ENCODE data around the gene SLC16A7.

The SLC16A7 gene

DNA sequence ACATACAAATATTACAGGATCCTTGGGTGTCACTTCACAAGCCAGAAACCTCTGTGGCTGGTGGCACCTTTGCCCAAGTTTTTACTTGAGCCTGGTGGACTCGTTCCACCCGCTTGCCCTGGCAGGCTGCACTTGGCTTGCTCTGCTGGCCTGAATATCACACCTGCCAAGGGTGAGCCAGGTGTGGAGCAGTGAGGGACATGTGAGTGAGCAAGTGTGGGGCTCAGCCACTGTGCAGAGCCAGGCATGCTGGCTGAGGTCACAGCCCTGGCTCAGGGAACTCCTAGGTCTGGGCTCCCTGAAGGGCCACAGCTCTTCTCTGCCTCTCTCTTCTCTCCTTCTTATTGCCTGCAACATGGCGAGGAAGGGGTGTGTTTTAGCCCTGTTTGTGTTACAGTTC is 82.0 kb downstream of the SLC16A7 start:
- DNase-seq, result no peak

DNA sequence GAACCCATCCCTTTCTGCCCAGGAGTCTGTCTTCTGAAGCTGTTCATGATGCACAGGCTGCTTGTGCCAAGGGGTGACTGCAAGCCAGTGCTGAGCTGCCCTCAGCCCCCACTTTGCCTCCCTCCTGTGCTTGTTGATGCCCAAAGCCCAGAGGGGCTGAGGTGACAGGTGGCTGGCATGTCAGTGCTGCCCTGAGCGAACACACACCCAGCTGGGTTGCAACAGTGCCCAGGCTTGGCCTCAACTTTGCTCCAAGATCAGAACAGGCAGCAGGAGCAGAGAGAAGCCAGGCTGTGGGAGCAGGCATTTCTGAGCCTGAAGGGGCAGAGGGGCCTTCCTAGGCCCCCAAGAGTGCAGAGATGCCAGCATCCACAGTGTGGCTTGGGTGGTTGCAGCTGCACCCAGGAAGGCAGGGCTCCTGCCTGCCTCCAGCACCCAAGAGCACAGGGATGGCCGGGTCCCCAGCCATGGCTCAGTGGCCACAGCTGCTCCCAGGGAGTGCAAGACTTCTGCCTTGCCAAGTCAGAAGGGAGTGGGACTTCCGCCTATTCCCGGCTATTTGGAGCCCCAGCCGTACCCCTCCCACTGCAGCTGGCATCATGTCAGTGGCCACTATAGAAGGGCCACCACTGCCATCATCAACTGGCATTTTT is 83.1 kb downstream of the SLC16A7 start:
- DNase-seq, result no peak

DNA sequence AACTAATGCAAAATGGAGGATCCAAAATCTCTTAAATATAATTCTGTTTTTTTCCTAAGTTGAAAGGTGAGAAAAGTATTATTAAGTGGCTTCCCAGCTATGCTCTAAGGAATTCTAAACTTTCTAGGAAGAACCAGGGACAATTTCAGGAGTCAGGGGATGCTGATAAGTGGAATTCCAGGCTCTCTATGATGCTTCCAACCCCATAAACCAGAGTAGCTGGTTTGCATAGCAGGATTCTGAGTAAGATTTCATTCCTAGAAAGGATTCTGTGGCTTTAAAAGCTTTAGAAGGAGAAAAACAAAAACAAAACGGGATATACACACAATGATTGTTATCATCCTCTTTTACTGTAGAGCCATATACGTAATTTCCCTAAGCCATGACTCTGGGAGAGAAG is 93.9 kb downstream of the SLC16A7 start:
- no peak for DNase-seq

DNA sequence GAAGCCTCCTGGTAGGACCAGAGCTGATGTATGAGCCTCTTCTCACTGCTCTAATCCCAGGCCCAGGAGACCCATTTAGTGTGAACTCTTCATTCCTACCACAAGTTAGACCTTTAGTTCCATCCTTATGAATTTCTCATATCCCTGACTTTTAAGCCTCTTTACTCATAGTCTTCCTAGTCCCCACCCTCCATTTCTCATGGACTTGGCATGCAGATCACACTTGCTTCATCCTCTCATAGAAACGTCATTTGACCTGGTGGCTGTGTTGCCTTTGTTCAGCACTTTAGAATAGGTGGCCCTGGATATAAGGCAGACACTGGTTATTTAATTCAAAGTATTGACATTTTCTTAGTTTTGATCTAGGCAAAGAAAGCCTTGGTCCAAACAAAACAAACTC is 99.5 kb downstream of the SLC16A7 start:
- no peak for DNase-seq

DNA sequence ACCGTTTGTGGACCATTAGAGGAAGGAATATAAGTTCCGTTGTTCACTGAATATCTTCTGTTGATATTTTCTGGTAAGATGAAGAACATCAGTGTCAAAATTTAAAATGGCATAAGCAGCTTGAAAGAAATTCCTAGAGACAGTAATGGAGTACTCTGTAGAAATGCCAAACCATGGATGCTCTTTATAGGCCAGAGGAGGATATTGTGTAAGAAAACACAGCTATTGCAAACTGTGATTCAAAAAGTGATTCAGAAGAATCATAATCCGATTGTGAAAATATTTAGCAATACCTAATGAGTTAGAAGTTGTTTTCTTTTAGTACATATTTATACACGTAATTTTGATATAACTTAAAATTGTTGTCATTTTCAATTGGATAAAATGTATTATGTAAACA is 102.8 kb downstream of the SLC16A7 start:
- no peak for DNase-seq

DNA sequence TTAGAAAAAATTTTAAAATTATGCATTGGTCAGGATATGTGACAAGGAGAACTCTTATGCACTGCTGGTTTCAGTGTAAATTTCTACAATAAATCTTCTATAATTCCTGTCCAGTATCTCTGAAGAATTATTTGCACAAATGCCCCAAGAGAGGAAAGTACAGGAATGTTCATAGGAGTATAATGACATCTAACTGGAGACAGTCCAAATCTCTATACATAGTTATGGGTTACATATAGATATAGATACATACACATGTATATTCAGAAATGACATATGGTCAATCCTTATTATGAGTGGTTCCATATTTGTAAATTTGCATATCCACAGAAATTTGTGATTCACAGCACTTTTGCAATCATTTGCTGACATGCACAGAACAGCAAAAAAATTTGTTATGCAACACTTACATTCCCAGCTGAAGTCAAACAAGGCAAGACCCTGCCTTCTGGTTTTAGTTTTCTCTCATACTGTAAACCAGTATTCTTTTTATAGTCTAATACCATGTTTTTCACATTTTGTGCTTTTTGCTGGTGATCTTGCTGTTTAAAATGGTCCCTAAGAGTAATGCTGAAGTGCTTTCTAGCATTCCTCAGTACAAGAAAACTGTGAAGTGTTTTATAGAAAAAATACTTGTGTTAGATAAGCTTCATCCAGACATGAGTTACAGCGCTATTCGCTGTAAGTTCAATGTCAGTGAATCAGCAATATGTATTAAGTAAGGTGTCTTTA is 103.8 kb downstream of the SLC16A7 start:
- no peak for DNase-seq

DNA sequence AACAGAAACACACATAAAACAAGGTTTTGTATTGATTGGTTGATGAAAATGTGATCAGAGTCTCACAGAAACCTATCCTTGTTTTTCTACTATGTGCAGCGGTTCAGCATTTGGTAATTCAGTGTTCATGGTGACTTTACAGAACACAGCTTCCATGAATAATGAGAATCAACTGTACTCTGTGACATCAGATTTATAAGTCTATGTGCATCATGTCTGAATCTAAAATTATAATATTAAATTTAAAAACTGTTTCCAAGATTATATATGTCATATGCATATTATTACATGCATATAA is 104.3 kb downstream of the SLC16A7 start:
- DNase-seq, result no peak

DNA sequence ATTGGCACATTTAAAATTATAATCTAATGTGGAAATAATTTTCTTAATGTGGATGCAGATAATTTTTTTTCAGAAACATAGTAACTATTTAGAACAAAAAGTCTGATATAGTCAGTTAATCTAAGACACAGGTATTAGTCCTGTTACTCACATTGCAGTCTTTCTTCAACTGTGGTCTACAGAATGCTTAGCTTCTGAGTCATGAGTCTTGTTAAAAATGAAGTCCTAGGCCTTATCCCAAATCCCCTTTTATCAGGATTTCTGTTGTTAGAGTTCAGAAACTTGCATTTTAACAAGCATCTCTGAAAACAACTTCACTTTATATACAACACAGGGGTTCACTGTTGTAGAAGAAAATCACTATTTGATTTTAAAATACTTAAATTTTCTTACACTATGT is 112.2 kb downstream of the SLC16A7 start:
- DNase-seq, result no peak

DNA sequence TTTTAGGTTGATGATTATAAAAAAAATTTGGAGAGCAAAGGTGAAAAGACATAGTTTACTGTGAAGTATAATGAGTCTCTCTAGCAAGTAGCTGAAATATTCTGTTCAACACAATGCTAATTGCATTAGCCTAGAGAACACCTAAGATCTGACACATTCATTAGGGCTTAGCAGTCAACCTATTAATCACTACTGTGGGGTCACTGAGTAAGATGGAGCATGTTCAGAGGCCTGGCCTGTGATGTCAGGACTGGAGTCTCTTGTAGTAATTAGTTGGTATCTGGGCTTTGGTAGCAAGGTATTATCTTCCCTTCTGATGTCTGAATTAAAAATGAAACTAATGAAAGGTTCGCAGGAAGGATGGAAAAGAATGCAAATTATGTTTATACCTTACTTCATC is 112.7 kb downstream of the SLC16A7 start:
- no peak for DNase-seq

DNA sequence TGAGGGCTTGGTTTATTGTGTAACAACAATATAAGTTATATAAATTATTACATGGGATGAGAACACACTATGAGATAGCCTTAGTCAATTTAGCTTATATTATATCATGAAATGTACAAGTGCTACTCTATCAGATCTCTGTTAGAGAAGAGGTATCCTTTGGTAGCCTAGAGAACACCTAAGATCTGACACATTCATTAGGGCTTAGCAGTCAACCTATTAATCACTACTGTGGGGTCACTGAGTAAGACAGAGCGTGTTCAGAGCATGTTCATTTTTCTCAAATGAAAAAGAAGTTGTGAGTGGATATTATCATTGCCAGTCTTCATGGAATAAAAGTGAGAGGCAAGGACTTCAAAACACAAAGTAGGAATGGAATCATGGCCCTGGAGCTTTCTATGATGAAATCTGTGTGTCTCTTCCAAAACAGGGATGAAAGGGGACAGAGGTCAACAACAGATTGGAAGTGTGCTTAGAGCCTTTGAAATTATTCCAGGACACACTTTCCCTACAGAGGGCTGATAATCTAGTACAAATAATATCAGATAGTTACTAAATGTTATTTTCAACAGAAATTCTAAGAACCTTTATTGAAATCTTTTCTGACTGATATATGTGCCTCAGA is 114.3 kb downstream of the SLC16A7 start:
- no peak for DNase-seq

DNA sequence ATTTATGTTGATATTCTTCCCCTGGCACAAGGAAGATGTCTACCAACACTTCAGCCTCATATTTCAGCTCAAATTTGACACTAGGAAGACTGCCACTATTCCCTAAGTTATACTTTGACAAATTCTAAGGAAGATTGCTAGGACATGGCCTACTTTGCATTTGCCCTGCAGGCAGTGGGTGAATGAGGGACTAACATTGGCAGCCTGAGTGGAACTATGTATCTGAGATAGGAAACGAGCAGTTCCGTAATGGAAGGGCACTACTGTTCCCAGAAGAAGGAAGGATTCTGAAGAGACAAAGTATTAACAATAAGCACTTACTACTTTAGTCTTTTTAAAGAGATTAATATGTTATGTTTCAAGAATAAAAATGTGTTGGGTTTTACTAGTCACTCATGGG is 115.1 kb downstream of the SLC16A7 start:
- no peak for DNase-seq

DNA sequence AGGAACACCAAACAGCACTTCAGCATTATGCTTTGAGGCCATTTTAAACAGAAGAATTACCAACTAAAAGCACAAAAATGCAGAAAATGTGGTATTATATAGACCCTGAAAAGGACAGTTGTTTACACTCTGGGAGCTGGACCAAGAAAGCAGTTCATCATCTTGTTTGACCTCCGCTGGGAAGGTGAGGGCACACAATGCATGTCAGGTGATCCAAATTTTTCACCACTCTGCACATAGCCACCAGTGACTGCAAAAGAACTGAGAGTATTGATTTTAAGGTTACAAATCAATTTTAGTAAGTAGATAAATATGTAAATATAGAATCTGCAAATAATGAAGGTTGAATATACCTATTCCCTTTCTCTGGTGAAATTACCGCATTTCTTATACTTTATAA is 119.6 kb downstream of the SLC16A7 start:
- no peak for DNase-seq

DNA sequence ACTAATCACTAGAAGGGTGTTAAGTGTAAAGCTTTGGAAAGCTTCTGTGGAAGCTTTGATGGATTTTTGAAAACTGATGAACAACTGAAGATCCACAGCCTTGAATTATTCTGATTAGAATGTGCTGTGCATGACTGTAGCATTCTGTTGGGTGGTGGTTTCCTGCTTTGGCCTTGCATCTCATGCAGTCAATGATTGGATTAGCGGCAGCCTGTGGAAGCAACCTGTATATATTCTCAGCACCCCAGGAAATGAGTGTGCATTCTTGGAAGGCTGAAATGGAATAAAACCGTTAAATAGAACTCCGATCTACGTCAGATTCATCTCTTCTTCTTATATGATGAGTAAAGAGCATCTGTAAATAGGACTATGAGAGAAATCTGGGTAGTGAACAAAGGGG is 120.2 kb downstream of the SLC16A7 start:
- DNase-seq, result no peak

DNA sequence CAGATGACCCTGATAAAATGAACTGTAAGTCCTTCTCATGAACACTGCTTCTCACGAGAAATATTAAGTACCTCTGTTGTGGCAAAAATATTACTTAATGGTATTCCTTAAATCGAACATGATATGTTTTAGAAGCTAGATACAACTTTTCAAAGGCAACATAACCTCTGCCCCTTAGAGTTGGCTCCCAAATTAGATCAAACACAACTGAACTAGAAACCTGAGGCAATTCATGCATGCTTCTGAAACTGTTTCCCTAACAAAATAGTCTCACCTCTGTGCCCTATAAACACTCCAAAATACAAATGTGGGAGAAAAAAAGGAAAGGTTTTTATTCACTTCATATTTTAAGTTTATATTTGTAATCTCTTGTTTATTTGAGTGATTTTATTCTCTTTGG is 121.6 kb downstream of the SLC16A7 start:
- no peak for DNase-seq

DNA sequence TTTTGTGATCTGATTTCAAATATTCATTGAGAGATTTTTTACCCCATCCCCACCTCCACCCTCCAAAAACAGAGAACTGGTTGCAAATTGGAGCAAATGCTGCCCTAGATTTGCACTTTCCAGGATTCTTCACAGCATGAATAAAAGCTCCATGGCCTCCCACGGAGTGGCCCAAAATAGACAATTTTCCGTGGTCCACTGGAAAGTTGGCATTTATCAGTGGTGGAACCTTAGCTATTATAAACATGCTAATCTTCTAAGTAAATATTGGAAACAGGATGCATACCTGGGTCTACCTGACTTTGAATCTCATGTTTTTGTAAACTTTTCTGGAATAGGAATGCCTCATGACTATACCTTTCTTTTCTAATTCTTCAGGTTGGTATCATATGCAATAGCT is 123.9 kb downstream of the SLC16A7 start:
- no peak for DNase-seq

DNA sequence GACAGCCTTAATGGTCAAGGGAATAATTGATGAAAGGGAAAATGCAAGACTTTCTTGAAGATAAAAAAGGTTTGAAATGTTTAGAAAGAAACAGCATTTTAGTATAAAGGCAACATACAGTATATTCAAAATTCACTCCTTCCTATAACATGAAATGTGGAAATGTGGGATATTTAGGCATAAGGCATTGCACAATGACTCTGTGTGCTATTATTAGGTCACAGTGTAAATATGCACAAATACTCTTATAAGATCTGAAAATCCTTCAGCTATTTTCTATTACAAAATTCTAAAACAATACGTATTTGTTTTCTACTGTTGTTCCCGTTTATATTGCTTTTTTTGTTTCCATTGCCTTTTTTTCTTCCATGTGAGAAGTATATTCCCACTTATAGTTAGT is 127.7 kb downstream of the SLC16A7 start:
- DNase-seq, result no peak

DNA sequence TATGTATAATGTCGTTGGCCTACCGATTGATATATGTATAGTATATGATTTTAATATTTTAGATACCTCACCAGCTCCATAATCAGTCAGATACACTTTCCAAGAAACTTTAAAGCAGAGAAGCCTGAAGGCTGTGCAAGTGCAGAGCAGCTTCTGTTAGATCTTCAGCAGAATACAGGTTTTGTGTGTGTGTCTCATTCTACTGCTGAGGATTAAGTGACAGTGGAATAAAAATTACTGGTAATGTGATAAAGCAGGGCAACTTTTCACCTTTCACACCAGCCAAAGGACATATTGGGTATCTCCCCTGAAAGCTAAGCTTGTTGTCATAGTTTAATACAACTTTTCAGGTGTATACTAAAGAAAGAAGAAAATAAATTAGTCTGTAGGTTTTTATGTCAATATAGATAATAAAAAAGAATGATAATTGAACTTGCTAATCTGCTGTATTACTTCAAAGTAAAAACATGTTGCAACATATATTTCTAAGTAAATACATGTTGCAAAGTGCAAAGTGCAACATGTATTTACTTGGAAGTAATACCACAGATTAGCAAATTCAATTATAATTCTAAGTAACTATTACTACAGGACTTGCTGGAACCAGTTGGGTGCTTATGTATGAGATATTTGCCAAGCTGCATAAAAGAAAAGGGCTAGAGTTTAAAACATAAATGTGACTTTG is 128.3 kb downstream of the SLC16A7 start:
- DNase-seq, result no peak

DNA sequence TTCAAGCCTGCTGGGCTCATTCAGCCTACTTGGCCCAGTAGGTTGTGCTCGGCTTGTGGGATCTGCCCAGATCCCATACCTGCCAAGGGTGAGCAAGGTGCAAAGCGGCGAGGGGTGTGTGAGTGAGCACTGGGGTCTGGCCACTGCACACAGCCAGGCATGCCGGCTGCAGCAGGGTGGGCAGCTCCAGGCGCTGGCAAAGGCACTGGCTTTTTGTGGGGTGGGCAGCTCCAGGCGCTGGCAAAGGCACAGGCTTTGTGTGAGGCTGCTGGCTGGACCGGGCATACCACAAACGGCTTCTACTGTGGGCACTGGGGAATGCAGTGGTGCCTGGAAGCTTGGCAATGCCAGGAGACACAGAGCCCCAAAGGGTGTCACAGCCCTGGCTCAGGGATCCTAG is 137.4 kb downstream of the SLC16A7 start:
- DNase-seq, result no peak

DNA sequence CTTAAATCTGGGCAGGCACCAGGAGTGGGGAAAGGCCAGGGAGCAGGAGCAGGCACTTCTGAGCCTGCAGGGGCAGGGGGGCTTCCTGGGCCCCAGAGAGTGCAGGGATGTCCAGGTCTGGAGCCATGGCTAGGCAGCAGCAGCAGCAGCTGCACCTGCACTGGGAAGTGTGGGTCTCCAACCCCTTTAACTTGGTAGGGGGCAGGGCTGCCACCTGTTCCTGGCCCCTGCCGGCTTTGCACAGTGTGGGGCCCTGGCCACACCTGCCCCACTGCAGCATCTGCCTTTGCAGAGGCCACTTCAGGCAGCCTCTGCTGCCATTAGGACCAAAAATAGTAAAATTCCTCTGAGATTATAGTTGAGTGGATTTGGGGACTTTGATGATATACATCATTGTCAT is 138.5 kb downstream of the SLC16A7 start:
- no peak for DNase-seq

DNA sequence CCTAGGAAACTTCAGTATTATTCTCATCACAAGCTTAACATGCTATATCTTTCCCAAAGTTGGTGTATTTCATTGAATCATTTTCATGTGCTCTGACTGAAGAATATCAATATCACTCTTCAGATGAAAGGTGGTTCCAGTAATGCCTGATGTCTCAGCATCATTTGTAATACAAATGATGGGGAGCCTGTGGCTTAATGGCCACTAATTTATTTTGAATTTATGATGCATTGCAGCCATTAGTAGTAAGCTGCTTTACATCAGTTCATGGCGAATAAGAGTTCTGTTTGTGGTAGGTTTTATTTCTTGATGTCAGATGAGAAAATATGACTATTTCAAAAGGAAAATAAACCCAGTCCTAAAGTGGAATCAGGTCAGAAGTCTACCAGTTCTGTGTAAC is 139.4 kb downstream of the SLC16A7 start:
- no peak for DNase-seq

DNA sequence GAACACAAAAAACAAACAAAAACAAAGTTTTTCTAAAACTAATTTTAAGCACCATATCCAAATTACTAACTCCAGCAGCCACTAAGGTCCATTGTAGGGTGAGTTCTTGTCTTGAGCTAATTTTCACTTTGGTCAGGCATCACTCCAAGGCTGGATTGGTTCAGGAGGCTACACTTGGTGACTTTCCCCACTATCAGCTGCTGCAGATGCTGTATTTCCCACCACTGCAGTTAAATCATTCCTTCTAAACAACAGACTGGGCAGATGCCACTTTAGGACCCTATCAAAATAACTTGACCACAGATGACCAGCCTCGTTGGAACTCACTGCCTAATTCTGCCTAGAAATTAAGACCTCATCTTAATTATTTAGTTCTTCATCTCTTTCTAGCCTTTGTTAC is 140.5 kb downstream of the SLC16A7 start:
- DNase-seq, result no peak

DNA sequence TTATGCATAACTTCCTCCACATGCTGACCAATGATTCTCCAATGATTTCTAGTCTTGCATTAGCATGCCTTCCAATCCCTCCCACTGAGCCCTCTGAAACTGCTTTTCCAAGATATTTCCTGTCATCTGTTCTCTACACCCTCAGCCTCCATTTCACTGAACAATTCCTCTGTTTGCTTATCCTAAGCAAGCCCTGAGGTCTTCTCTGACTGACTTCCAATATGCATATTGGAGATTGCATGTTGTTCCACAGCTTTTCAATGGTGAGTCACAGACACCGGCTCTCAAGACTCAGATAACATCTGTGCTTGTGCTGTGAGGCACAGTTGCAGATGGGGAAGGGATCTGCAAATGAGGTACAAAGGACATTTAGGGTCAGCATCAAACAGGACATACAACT is 141.0 kb downstream of the SLC16A7 start:
- no peak for DNase-seq

DNA sequence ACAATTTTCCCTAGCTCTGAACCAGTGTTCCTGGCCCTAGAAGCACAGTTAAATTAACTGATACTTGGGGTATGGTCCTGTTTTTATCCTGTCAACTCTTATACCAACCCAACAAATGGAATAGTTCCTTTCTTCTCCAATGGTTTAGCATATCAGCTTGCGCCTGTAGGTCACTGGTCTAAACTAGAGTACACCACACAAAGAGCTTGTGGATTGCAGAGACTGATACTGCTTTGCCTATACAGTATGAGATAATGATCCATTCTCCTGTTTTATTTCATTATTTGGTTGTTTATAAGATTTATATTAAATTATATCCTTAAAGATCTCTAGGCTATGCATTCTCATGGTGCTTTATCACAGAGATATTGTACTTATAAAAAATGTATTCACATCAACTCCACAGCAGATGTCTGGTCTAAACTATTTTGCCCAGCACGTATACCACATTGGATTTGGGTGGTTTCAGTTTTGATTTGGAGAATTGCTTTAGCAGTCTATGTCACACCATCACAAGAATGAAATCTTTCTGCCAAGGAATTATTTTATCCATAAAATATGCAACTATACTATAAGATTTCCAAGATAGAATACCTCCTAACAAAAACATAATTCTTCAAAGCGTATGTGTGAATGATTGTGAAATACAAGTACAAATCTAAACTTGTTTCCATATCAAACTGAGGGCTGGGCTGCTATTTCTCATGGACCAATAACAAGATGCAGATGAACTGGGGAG is 142.1 kb downstream of the SLC16A7 start:
- no peak for DNase-seq
